Measurements from ENCODE around the gene TNS3. TPM values are rescaled to one million over a fixed set of nuclear protein-coding genes. Genes with fewer than 3 reads are reported as not detected.

TNS3 gene
- total RNA-seq, 1 donor from 2014 or later: 452 TPM

GRCh38 chr7:47301105-47301477 lies 280.8 kb downstream of the TNS3 start:
- Mint-ChIP-seq H3K4me3 (no peak overlapping the region), H3K36me3 (peaks cover 50% of the 10 kb centered on the region), H3K9me3 (no peaks in the 10 kb centered on the region), H3K4me1 (peaks cover 27% of the 10 kb centered on the region), H3K27ac (peak overlapping the region; percentile 69), H3K27me3 (ENCODE audit: low read depth) (no peaks in the 10 kb centered on the region)
- no peak for TF ChIP-seq CTCF (IDR thresholded peaks at IDR 0.05; ENCODE audit: unreplicated experiment)
- no peak for DNase-seq (ENCODE audit: low spot score in 2 of 2, unreplicated experiment in 2 of 2)

- Mint-ChIP-seq H3K27me3 (ENCODE audit: low read depth) (no peaks in the 10 kb centered on the region), H3K27ac (peak overlapping the region; percentile 68), H3K4me3 (no peak overlapping the region), H3K36me3 (peaks cover 55% of the 10 kb centered on the region), H3K4me1 (peaks cover 27% of the 10 kb centered on the region), H3K9me3 (no peaks in the 10 kb centered on the region)
- TF ChIP-seq CTCF (IDR thresholded peaks at IDR 0.05; ENCODE audit: unreplicated experiment): no peak
- DNase-seq (ENCODE audit: low spot score in 2 of 2, unreplicated experiment in 2 of 2): no peak
Measured at GRCh38 chr7:47300472-47301104, 281.3 kb downstream of the TNS3 start.

- peaks cover 32% of the 10 kb centered on the region for H3K4me1 Mint-ChIP-seq
- no peak overlapping the region for H3K4me3 Mint-ChIP-seq
- peaks cover 61% of the 10 kb centered on the region for H3K36me3 Mint-ChIP-seq
- no peaks in the 10 kb centered on the region for H3K27me3 Mint-ChIP-seq (ENCODE audit: low read depth)
- DNase-seq (ENCODE audit: low spot score in 2 of 2, unreplicated experiment in 2 of 2): no peak
- no peak for TF ChIP-seq CTCF (IDR thresholded peaks at IDR 0.05; ENCODE audit: unreplicated experiment)
- H3K27ac Mint-ChIP-seq: peak overlapping the region; percentile 61
- H3K9me3 Mint-ChIP-seq: no peaks in the 10 kb centered on the region
Measured at GRCh38 chr7:47299496-47299895, 282.4 kb downstream of the TNS3 start.

- H3K9me3 Mint-ChIP-seq: no peaks in the 10 kb centered on the region
- no peak overlapping the region for H3K4me3 Mint-ChIP-seq
- peak in 1 of 2 experiments; percentile 43 for DNase-seq (ENCODE audit: low spot score in 2 of 2, unreplicated experiment in 2 of 2)
- H3K4me1 Mint-ChIP-seq: peaks cover 40% of the 10 kb centered on the region
- TF ChIP-seq CTCF (IDR thresholded peaks at IDR 0.05; ENCODE audit: unreplicated experiment): no peak
- H3K27me3 Mint-ChIP-seq (ENCODE audit: low read depth): no peaks in the 10 kb centered on the region
- H3K36me3 Mint-ChIP-seq: peaks cover 65% of the 10 kb centered on the region
- H3K27ac Mint-ChIP-seq: peak overlapping the region; percentile 72
Measured at GRCh38 chr7:47298636-47299035, 283.3 kb downstream of the TNS3 start.

GRCh38 chr7:47297120-47297519 lies 284.8 kb downstream of the TNS3 start:
- Mint-ChIP-seq H3K27me3 (ENCODE audit: low read depth) (no peaks in the 10 kb centered on the region), H3K4me3 (no peak overlapping the region), H3K9me3 (no peaks in the 10 kb centered on the region), H3K36me3 (peaks cover 71% of the 10 kb centered on the region), H3K27ac (no peak overlapping the region), H3K4me1 (peaks cover 53% of the 10 kb centered on the region)
- DNase-seq (ENCODE audit: low spot score in 2 of 2, unreplicated experiment in 2 of 2): peak in 1 of 2 experiments; percentile 3
- no peak for TF ChIP-seq CTCF (IDR thresholded peaks at IDR 0.05; ENCODE audit: unreplicated experiment)

All from mesothelial cell of epicardium (in vitro differentiated cells).